Measurements from ENCODE around the gene IL4R. TPM values are rescaled to one million over a fixed set of nuclear protein-coding genes. Genes with fewer than 3 reads are reported as not detected.
A peak's percentile ranks its signal among the peaks of the same experiment; 100 is the strongest.

The IL4R gene
- total and polyA plus RNA-seq, 2 of the 13 experiments (the other 11 are each of a cell fraction or from before 2014, with no cell fraction given) = 15.9 to 49.6 TPM

DNA sequence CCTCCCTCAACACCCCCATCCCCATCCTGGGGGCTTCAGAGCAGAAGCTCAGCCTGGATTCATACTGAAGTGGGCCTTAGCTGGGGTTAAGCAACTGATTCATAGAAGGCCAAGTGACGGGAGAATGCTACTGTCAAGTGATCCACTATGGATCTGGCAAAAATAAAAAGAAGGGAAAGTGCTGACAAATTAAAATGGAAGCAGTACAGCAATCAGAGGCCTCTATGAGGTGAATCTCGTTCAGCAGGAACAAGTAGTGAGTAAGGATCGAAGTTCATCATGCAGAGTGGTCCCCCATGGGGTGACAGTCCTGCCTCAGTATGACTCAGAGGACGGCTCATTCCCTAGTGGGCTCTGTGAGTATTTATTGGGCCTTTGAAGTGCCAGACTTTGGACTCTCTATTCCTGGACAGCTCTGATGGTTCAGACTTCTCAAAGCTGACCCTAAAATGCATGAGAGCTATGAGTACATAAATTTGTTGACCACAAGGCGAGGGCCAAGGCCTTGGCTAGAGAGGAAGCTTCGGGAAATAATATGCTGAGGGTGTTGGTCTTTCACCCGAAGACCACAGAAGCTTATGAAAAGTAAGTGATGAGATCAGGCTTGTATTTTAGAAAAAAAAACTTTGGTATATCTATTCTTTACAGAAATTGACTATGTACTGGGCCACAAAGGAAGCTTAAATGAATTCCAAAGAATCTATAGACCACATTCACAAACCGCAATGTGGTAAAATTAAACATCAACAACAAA is 39.9 kb upstream of the IL4R start (continued):
- TF ChIP-seq THAP9 (CRISPR knock-in tag; IDR thresholded peaks at IDR 0.05; ENCODE audit: borderline replicate concordance) = peak; percentile 46; the same call in 1 of the 2 replicates
- TF ChIP-seq HNRNPL (IDR thresholded peaks at IDR 0.05; ENCODE audit: low read depth, low read length) = no peak
- TF ChIP-seq PRDM4 (CRISPR knock-in tag; IDR thresholded peaks at IDR 0.05; ENCODE audit: borderline replicate concordance) = no peak
- TF ChIP-seq SIN3B (IDR thresholded peaks at IDR 0.05; ENCODE audit: low read length) = no peak
- no peak for TF ChIP-seq NONO (IDR thresholded peaks at IDR 0.05)
- no peak for TF ChIP-seq NONO (CRISPR knock-in tag; conservative IDR thresholded peaks at IDR 0.05)
- no peak for TF ChIP-seq ZNF225 (CRISPR knock-in tag; IDR thresholded peaks at IDR 0.05)
- no peak for TF ChIP-seq CEBPZ (IDR thresholded peaks at IDR 0.05; ENCODE audit: low read length)
- peak; percentile 95 for TF ChIP-seq HMG20B (CRISPR knock-in tag; conservative IDR thresholded peaks at IDR 0.05)
- TF ChIP-seq ISL2 (CRISPR knock-in tag; IDR thresholded peaks at IDR 0.05) = peak; percentile 96
- no peak for TF ChIP-seq MED8 (CRISPR knock-in tag; IDR thresholded peaks at IDR 0.05; ENCODE audit: insufficient replicate concordance)
- TF ChIP-seq ZBTB14 (CRISPR knock-in tag; IDR thresholded peaks at IDR 0.05) = no peak
- TF ChIP-seq PHF8 (CRISPR knock-in tag; IDR thresholded peaks at IDR 0.05) = peak; percentile 35; the same call in 1 of the 2 replicates
- peak; percentile 78; the same call in 1 of the 2 replicates for TF ChIP-seq SIN3A (IDR thresholded peaks at IDR 0.05; ENCODE audit: borderline replicate concordance, low read depth, low read length)
- peak in 1 of 2 experiments; percentile 43; a peak in 1 of 4 replicates for TF ChIP-seq POLR2A (IDR thresholded peaks at IDR 0.05; ENCODE audit: insufficient read depth in 1 of 2, low read depth in 2 of 2, low read length in 2 of 2)

Data from HepG2 (cell line).